A549 (cell line): Measurements from ENCODE around the gene EPB42. TPM values are rescaled to one million over a fixed set of nuclear protein-coding genes. Genes with fewer than 3 reads are reported as not detected.

ENCODE experiments used
- ATAC-seq, 2 experiments: fragments of 200-7000 bp in 1 of 2; fragments of >200 bp in 1 of 2; cut with Nextera tagmentation in 1 of 2; cut with Tn5 transposase in 1 of 2; 3 replicates each; pipeline versions ENCODE4 v1.8.0 to v1.9.1; 2018 to 2020; ENCODE audit warnings: mild to moderate bottlenecking in 1 of 2, moderate library complexity in 1 of 2
- CTCF ChIA-PET: fragments of 300-600 bp; sonication (Branson Sonifier 250); formaldehyde crosslinking; extraction: SDS; loops from one replicate; lab custom pipeline; 2021; ENCODE audit warnings: antibody characterized with exemption, inconsistent platforms; lab: Yijun Ruan, JAX
- POLR2A ChIA-PET: fragments of 350-600 bp; formaldehyde crosslinking; extraction: SDS; loops from one replicate; lab custom pipeline; 2021; ENCODE audit warnings: antibody characterized with exemption, inconsistent platforms; lab: Yijun Ruan, JAX
- DNase-seq, 2 experiments: peaks; one replicate each; pipeline versions ENCODE4 v3.0.0 to v3.0.0-alpha.2; 2011 to 2016; ENCODE audit warnings: low read depth in 1 of 2, low spot score in 1 of 2
- FAIRE-seq: peaks from 2 replicates; lab custom pipeline; 2011; peaks lifted over from hg19 to GRCh38; lab: Jason Lieb, UNC
- H3K27ac ChIP-seq, 2 experiments: fragments of >200 bp; sonication (Bioruptor Twin); formaldehyde crosslinking; 3 replicates each; pipeline ENCODE4 v1.5.1; 2016 to 2017
- H3K4me1 ChIP-seq: fragments of >200 bp; sonication (Bioruptor Twin); formaldehyde crosslinking; 3 replicates; pipeline ENCODE4 v1.6.1; 2016
- H3K4me2 ChIP-seq: fragments of >200 bp; sonication (Bioruptor Twin); formaldehyde crosslinking; 3 replicates; pipeline ENCODE4 v1.6.1; 2016
- H3K4me3 ChIP-seq: fragments of >200 bp; sonication (Bioruptor Twin); formaldehyde crosslinking; 3 replicates; pipeline ENCODE4 v1.5.1; 2016
- H3K9me3 ChIP-seq: fragments of >200 bp; sonication (Bioruptor Twin); formaldehyde crosslinking; 3 replicates; pipeline ENCODE4 v1.6.1; 2016
- CBX2 ChIP-seq: fragments of 200-600 bp; sonication (generic); IDR thresholded peaks from 2 replicates; pipeline ENCODE4 v1.6.1; 2016; ENCODE audit warnings: low read depth, mild to moderate bottlenecking, borderline replicate concordance
- GATA3 ChIP-seq: IDR thresholded peaks from 2 replicates; pipeline ENCODE4 v1.6.1; 2012; ENCODE audit warnings: borderline replicate concordance
- HEYL ChIP-seq: fragments of 250-450 bp; sonication (Bioruptor Pico); IDR thresholded peaks from 2 replicates; pipeline ENCODE4 v1.8.0; 2021; ENCODE audit warnings: mild to moderate bottlenecking, moderate library complexity
- HOXA7 ChIP-seq: fragments of 250-450 bp; sonication (Bioruptor Pico); IDR thresholded peaks from 2 replicates; pipeline ENCODE4 v1.5.0; 2020; ENCODE audit warnings: mild to moderate bottlenecking, moderate library complexity
- HOXB5 ChIP-seq: fragments of 250-450 bp; sonication (Bioruptor Pico); IDR thresholded peaks from 2 replicates; pipeline ENCODE4 v1.5.0; 2020; ENCODE audit warnings: mild to moderate bottlenecking, moderate library complexity
- JUNB ChIP-seq: fragments of >200 bp; sonication (Bioruptor Twin); formaldehyde crosslinking; IDR thresholded peaks from 2 replicates; pipeline ENCODE4 v1.6.1; 2016
- KDM5A ChIP-seq: fragments of 200-600 bp; sonication (generic); IDR thresholded peaks from 2 replicates; pipeline ENCODE4 v1.6.1; 2016; ENCODE audit warnings: antibody characterized with exemption, mild to moderate bottlenecking
- NPAS2 ChIP-seq: fragments of 250-450 bp; sonication (Bioruptor Pico); IDR thresholded peaks from 2 replicates; pipeline ENCODE4 v1.8.0; 2022; ENCODE audit warnings: mild to moderate bottlenecking, moderate library complexity, borderline replicate concordance
- NR3C1 ChIP-seq: fragments of >200 bp; sonication (Bioruptor Twin); formaldehyde crosslinking; IDR thresholded peaks from 3 replicates; pipeline ENCODE4 v1.6.1; 2017
- PHF8 ChIP-seq: fragments of 200-600 bp; sonication (generic); IDR thresholded peaks from 2 replicates; pipeline ENCODE4 v1.6.1; 2016; ENCODE audit warnings: low read depth, mild to moderate bottlenecking, antibody characterized with exemption, moderate library complexity, borderline replicate concordance
- POLR2A ChIP-seq: IDR thresholded peaks from 2 replicates; pipeline ENCODE4 v1.6.1; 2012; ENCODE audit warnings: mild to moderate bottlenecking, low read length
- POLR2AphosphoS2 ChIP-seq: conservative IDR thresholded peaks from 2 replicates; pipeline ENCODE4 v1.6.1; 2012; ENCODE audit warnings: low read length, improper control_type of control experiment, inconsistent platforms
- RCOR1 ChIP-seq: fragments of 150-350 bp; IDR thresholded peaks from 2 replicates; pipeline ENCODE4 v1.6.1; 2014; ENCODE audit warnings: antibody characterized with exemption, low read length, low read depth
- RNF2 ChIP-seq: fragments of 200-600 bp; sonication (generic); IDR thresholded peaks from 2 replicates; pipeline ENCODE4 v1.6.1; 2016; ENCODE audit warnings: low read depth, mild to moderate bottlenecking, antibody characterized with exemption, moderate library complexity, borderline replicate concordance
- SREBF2 ChIP-seq: fragments of 450-650 bp; IDR thresholded peaks from 2 replicates; pipeline ENCODE4 v1.6.1; 2014; ENCODE audit warnings: mild to moderate bottlenecking, moderate library complexity
- TFCP2L1 ChIP-seq: fragments of 250-450 bp; sonication (Bioruptor Pico); IDR thresholded peaks from 2 replicates; pipeline ENCODE4 v1.5.0; 2021; ENCODE audit warnings: mild to moderate bottlenecking
- ZC3H11A ChIP-seq: fragments of 450-650 bp; IDR thresholded peaks from 2 replicates; pipeline ENCODE4 v1.6.1; 2014; ENCODE audit warnings: antibody characterized with exemption, mild to moderate bottlenecking
- ZNF302 ChIP-seq: fragments of 250-450 bp; sonication (Bioruptor Pico); IDR thresholded peaks from 2 replicates; pipeline ENCODE4 v1.9.0; 2021; ENCODE audit warnings: inconsistent platforms, mild to moderate bottlenecking, moderate library complexity
- ZSCAN20 ChIP-seq: fragments of 250-450 bp; sonication (Bioruptor Pico); IDR thresholded peaks from 2 replicates; pipeline ENCODE4 v1.8.0; 2022; ENCODE audit warnings: mild to moderate bottlenecking, moderate library complexity
- WGBS: methylation state at CpG from one replicate; pipeline ENCODE4 v1.1.6; 2017; ENCODE audit errors: missing lambda C conversion rate; 5-methylcytosine and 5-hydroxymethylcytosine counted together
- polyA plus RNA-seq, 4 experiments: library from polyadenylated mRNA; depleted of rRNA in 3 of 4; stranded (reverse); fragments of >200 nt; fragmentation: RNase III in 1 of 4; extraction: RNeasy Plus Mini Kit Qiagen cat#74134 plus additional on column Dnase treatment in 1 of 4; gene quantifications; 2 replicates in 3 of 4; 3 replicates in 1 of 4; pipeline ENCODE4 v1.2.3, GENCODE V29; 2011 to 2017
- TF ChIP-seq, protein P1 (sequence below): fragments of 150-350 bp; IDR thresholded peaks from 2 replicates; pipeline ENCODE4 v1.6.1; 2014; ENCODE audit warnings: low read depth, mild to moderate bottlenecking, low read length
- TF ChIP-seq, protein P2 (sequence below): IDR thresholded peaks from 2 replicates; pipeline ENCODE4 v1.6.1; 2012; ENCODE audit warnings: low read depth, borderline replicate concordance
- TF ChIP-seq, protein P3 (sequence below): fragments of 250-450 bp; sonication (Bioruptor Pico); IDR thresholded peaks from 2 replicates; pipeline ENCODE4 v1.5.0; 2021; ENCODE audit warnings: mild to moderate bottlenecking, moderate library complexity, borderline replicate concordance
- TF ChIP-seq, protein P4 (sequence below): IDR thresholded peaks from 2 replicates; pipeline ENCODE4 v1.6.1; 2012
- TF ChIP-seq, protein P5 (sequence below): fragments of >200 bp; sonication (Bioruptor Twin); formaldehyde crosslinking; IDR thresholded peaks from 2 replicates; pipeline ENCODE4 v1.6.1; 2016
- TF ChIP-seq, protein P6 (sequence below): fragments of 200-600 bp; sonication (generic); IDR thresholded peaks from 2 replicates; pipeline ENCODE4 v1.6.1; 2016; ENCODE audit warnings: antibody characterized with exemption, mild to moderate bottlenecking, moderate library complexity
- TF ChIP-seq, protein P7 (sequence below): IDR thresholded peaks from 2 replicates; pipeline ENCODE4 v1.6.1; 2012

The EPB42 gene
- polyA plus RNA-seq, 2 of the 4 experiments (the other 2 are of a cell fraction): not detected

DNA sequence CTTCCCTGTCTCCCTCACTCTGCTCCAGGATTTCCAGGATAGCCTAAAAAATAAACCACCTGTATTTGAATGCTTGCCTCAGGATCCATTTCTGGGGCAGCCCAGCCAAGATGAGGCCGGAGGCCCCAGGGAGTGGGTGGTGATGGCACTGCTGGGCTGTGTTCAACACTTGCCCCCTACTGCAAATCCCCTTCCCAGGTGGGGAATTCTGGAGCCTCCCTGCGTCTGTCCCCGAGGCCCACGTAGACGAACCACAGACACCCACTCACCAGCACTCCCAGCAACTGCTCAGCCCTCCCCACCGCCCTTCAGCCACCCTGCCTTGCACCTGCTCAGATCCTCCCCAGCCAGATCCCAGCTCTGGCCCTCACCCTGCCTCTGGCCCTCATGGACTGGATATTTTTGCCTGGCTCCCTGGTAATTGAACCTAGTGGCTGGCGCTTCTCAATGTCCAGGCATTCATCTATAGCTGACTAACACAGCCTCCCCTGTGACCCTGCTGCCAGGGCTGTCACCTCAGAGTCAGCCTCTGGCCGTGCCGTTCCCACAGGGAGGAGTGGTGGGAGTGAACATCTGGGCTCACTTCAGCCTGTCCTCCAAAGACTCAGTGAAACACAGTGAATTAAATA is 17.1 kb upstream of the EPB42 start:
- POLR2A ChIA-PET: no interaction called here
- no peak overlapping the region for H3K4me2 ChIP-seq
- H3K4me3 ChIP-seq: no peak overlapping the region
- TF ChIP-seq NPAS2 (CRISPR knock-in tag) (no peak), SREBF2 (no peak), NR3C1 (no peak), KDM5A (no peak), ZC3H11A (no peak), CBX2 (no peak), ZNF302 (CRISPR knock-in tag) (no peak), HOXA7 (CRISPR knock-in tag) (no peak), GATA3 (no peak), HEYL (no peak), RNF2 (no peak), PHF8 (no peak)
- TF ChIP-seq, protein P1, sequence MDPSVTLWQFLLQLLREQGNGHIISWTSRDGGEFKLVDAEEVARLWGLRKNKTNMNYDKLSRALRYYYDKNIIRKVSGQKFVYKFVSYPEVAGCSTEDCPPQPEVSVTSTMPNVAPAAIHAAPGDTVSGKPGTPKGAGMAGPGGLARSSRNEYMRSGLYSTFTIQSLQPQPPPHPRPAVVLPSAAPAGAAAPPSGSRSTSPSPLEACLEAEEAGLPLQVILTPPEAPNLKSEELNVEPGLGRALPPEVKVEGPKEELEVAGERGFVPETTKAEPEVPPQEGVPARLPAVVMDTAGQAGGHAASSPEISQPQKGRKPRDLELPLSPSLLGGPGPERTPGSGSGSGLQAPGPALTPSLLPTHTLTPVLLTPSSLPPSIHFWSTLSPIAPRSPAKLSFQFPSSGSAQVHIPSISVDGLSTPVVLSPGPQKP: no peak
- TF ChIP-seq, protein P2, sequence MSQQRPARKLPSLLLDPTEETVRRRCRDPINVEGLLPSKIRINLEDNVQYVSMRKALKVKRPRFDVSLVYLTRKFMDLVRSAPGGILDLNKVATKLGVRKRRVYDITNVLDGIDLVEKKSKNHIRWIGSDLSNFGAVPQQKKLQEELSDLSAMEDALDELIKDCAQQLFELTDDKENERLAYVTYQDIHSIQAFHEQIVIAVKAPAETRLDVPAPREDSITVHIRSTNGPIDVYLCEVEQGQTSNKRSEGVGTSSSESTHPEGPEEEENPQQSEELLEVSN: no peak
- TF ChIP-seq, protein P3, sequence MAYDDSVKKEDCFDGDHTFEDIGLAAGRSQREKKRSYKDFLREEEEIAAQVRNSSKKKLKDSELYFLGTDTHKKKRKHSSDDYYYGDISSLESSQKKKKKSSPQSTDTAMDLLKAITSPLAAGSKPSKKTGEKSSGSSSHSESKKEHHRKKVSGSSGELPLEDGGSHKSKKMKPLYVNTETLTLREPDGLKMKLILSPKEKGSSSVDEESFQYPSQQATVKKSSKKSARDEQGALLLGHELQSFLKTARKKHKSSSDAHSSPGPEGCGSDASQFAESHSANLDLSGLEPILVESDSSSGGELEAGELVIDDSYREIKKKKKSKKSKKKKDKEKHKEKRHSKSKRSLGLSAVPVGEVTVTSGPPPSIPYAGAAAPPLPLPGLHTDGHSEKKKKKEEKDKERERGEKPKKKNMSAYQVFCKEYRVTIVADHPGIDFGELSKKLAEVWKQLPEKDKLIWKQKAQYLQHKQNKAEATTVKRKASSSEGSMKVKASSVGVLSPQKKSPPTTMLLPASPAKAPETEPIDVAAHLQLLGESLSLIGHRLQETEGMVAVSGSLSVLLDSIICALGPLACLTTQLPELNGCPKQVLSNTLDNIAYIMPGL: no peak
- TF ChIP-seq, protein P4, sequence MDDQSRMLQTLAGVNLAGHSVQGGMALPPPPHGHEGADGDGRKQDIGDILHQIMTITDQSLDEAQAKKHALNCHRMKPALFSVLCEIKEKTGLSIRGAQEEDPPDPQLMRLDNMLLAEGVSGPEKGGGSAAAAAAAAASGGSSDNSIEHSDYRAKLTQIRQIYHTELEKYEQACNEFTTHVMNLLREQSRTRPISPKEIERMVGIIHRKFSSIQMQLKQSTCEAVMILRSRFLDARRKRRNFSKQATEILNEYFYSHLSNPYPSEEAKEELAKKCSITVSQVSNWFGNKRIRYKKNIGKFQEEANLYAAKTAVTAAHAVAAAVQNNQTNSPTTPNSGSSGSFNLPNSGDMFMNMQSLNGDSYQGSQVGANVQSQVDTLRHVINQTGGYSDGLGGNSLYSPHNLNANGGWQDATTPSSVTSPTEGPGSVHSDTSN: no peak
- DNase-seq: no peak
- WGBS: 61% methylated on average over 3 of the region's 9 CpGs
- CTCF ChIA-PET: interaction anchor here (1.0 to 1.9 kb wide), 2 partner anchors 13 to 48 kb away, joined by 3 to 11 read pairs; no protein-coding TSS in a partner anchor
- H3K4me1 ChIP-seq: no peaks in the 10 kb centered on the region
- ATAC-seq: no peak
- H3K27ac ChIP-seq: no peak overlapping the region
- no peak for FAIRE-seq
- H3K9me3 ChIP-seq: no peaks in the 10 kb centered on the region

DNA sequence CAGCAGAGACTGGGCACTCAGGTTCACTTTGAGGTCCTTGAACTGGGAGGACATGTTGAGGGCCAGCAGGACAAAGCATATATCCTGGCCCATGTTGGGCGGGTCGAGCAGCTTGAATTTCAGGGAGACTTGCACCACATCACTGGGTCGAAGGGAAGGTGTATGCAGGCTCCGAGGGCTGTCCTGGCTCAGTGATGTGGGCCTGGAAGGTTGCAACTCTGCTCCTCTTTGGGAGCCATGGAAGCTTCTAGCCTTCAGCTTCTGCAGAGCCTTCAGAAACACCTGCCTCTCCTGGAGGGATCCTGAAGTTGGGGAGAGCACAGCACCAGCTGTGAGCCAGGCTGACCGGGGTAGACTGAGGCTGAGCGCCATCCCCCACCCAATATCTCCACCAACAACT is 14.7 kb upstream of the EPB42 start:
- CTCF ChIA-PET: interaction anchor here (1.1 to 2.6 kb wide), 3 partner anchors 10 to 50 kb away, joined by 3 to 13 read pairs (median 5); no protein-coding TSS in a partner anchor
- Histone ChIP-seq H3K9me3 (no peaks in the 10 kb centered on the region), H3K4me3 (no peak overlapping the region), H3K4me1 (no peaks in the 10 kb centered on the region), H3K27ac (no peak overlapping the region), H3K4me2 (no peak overlapping the region)
- FAIRE-seq: no peak
- POLR2A ChIA-PET: no interaction called here
- no peak for DNase-seq
- 36% methylated on average over 6 of the region's 6 CpGs for WGBS
- ATAC-seq: no peak
- TF ChIP-seq SREBF2 (no peak), ZC3H11A (no peak), RNF2 (no peak), KDM5A (no peak), NR3C1 (no peak), HOXB5 (CRISPR knock-in tag) (no peak), TFCP2L1 (no peak), ZSCAN20 (CRISPR knock-in tag) (no peak), RCOR1 (no peak), POLR2AphosphoS2 (no peak), POLR2A (no peak), JUNB (no peak)
- TF ChIP-seq, protein P5, sequence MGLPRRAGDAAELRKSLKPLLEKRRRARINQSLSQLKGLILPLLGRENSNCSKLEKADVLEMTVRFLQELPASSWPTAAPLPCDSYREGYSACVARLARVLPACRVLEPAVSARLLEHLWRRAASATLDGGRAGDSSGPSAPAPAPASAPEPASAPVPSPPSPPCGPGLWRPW: no peak
- TF ChIP-seq, protein P1: no peak
- TF ChIP-seq, protein P6, sequence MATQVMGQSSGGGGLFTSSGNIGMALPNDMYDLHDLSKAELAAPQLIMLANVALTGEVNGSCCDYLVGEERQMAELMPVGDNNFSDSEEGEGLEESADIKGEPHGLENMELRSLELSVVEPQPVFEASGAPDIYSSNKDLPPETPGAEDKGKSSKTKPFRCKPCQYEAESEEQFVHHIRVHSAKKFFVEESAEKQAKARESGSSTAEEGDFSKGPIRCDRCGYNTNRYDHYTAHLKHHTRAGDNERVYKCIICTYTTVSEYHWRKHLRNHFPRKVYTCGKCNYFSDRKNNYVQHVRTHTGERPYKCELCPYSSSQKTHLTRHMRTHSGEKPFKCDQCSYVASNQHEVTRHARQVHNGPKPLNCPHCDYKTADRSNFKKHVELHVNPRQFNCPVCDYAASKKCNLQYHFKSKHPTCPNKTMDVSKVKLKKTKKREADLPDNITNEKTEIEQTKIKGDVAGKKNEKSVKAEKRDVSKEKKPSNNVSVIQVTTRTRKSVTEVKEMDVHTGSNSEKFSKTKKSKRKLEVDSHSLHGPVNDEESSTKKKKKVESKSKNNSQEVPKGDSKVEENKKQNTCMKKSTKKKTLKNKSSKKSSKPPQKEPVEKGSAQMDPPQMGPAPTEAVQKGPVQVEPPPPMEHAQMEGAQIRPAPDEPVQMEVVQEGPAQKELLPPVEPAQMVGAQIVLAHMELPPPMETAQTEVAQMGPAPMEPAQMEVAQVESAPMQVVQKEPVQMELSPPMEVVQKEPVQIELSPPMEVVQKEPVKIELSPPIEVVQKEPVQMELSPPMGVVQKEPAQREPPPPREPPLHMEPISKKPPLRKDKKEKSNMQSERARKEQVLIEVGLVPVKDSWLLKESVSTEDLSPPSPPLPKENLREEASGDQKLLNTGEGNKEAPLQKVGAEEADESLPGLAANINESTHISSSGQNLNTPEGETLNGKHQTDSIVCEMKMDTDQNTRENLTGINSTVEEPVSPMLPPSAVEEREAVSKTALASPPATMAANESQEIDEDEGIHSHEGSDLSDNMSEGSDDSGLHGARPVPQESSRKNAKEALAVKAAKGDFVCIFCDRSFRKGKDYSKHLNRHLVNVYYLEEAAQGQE: no peak
- TF ChIP-seq, protein P7, sequence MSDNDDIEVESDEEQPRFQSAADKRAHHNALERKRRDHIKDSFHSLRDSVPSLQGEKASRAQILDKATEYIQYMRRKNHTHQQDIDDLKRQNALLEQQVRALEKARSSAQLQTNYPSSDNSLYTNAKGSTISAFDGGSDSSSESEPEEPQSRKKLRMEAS: no peak
